VCaP (cell line): Measurements from ENCODE around the gene ABCC5.
A peak's percentile ranks its signal among the peaks of the same experiment; 100 is the strongest.

Experiments used
- H3K27ac ChIP-seq: fragments of 450-650 bp; 2 replicates; pipeline ENCODE4 v1.5.1; 2017
- CTCF ChIP-seq: fragments of 450-650 bp; conservative IDR thresholded peaks from 2 replicates; pipeline ENCODE4 v1.5.1; 2017; ENCODE audit warnings: mild to moderate bottlenecking, moderate library complexity

ABCC5 gene

DNA sequence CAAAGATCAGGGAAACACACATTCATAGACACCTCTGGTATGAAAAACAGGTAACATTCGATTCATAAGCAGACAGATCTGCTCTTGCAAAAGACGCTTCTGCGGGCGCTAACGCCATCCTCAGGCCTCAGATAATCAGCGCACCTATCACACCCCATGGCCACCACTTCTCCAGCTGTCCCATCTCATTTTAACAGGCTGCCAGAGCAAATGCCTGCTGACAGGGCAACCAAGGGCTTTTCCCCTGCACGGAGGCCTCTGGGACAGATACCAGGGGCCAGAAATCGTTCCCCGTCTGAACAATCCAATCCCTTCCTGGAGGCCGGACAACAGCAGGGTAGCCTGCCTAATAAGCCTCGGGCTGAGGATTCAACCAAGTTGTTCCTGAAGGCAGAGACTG is 15.2 kb downstream of the ABCC5 start:
- no peak overlapping the region for H3K27ac ChIP-seq
- no peak for TF ChIP-seq CTCF

DNA sequence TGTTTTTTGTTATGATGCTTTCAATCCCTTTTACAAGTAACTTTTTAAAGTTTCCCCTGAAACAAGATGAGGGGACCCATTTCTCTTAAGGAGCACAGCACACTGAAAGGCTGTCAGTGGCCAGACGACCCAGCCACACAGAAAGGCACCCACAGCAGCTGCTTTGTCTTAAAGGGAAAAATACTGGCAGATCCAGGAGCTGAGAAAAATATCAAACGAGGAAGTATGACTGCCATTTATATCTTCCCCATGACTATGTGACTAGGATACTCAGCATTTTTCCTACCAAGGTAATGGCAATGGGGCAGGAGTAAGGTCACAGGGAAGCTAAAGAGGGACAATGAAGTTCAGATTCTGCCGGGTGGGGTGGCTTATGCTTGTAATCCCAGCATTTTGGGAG is 15.9 kb downstream of the ABCC5 start:
- no peak for TF ChIP-seq CTCF
- H3K27ac ChIP-seq = no peak overlapping the region

DNA sequence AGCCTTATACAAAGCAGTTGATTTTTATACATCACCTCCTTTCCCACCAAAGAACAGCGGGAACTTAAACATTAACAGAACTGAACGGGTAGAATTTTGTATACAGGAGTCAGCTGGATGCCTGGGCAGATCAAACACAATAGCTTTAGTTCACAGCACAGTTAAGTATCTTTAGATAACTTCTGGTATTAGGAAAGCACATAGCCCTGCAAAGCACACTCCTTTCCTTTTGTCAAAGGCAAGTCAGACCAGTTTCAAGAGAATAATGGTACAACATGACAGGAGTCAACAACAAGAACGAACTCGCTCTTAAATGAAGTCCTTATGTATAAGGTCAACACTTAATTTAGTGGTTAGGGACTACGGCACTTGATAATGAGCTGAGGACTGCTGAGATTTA is 26.3 kb downstream of the ABCC5 start:
- TF ChIP-seq CTCF = no peak
- no peak overlapping the region for H3K27ac ChIP-seq

- TF ChIP-seq CTCF = no peak
These were observed 29.4 kb downstream of the ABCC5 start for GRCh38 chr3:183988216-183988790.

GRCh38 chr3:183987000-183987600 is 30.6 kb downstream of the ABCC5 start:
- peak overlapping the region; percentile 74 for H3K27ac ChIP-seq
- TF ChIP-seq CTCF = no peak

More at GRCh38 chr3:183988216-183988790, 29.4 kb downstream of the ABCC5 start:
- no peak overlapping the region for H3K27ac ChIP-seq

DNA sequence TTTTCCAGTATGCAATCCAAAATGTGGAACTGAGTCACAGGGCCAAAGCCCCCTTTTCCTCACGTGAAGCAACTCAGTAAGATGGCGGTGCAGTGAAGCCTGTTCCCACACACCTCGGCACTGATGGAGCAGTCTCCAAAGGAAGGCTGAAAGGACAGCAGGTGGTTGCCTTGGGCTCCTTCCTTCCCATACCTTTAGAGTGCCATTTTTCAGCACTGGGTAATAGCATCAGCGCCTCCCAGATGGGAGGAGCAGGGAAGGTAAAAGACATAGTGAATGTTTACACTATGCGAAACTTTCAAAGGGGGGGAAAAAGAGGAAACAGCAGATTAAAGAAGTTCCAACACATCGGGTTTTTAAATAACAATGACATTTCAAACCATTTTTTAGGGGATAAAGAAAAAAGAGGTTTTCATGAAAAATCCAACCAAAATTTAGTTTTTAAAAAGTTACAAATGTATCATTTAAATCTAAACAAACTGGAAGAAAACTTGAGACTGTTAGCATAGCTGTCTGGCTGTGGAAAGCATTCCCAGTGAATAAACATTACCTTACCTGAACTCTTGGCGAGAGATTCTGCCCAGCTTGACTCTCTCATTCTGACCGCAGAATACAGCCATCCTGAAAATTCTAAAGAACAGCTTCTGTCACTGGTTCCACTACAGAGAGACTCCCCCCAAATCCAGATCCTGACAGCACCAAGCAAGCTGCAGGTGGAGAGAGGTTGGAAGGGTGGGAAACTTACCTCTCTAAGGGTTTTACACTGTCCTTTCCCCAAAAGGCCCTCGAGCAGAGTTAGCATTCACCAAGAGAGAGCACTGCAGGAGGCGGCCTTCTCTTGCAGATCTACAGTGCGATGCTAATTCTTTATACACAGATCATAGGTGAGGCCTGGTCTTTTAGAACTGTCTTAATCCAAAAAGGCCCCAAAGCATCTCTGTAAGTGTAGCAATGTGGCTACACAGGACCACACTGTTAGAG is 32.6 kb downstream of the ABCC5 start:
- peak overlapping the region; percentile 74 for H3K27ac ChIP-seq
- TF ChIP-seq CTCF = no peak

GRCh38 chr3:183984127-183984740 is 33.5 kb downstream of the ABCC5 start:
- TF ChIP-seq CTCF = no peak
- peak overlapping the region; percentile 74 for H3K27ac ChIP-seq
